ENCODE data around the gene FYB1.
"Not testable (repeated sequence)": the region's sequence is repeated elsewhere in the genome, so short reads cannot be mapped to it uniquely, and the experiment has no call there.

The FYB1 gene

GRCh38 chr5:39225405-39226099, 6.2 kb upstream of the FYB1 start:
- DNase-seq, result no peak

- no peak for DNase-seq
These were observed 4.9 kb upstream of the FYB1 start for GRCh38 chr5:39224196-39224761.

- no peak for DNase-seq
These were observed 4.3 kb upstream of the FYB1 start for GRCh38 chr5:39223565-39224156.

- not testable (repeated sequence) for DNase-seq
These were observed 2.3 kb upstream of the FYB1 start for GRCh38 chr5:39221671-39222070.

- DNase-seq, result no peak
These were observed 1.1 kb upstream of the FYB1 start for GRCh38 chr5:39220280-39221030.

- no peak for DNase-seq
These were observed 621 bp downstream of the FYB1 start for GRCh38 chr5:39218482-39219402.

- peak; percentile 85 to 88 for DNase-seq
These were observed 1.7 kb downstream of the FYB1 start for GRCh38 chr5:39217365-39218281.

- no peak for DNase-seq
These were observed 2.7 kb downstream of the FYB1 start for GRCh38 chr5:39216631-39217030.

GRCh38 chr5:39215857-39216256, 3.5 kb downstream of the FYB1 start:
- no peak for DNase-seq

GRCh38 chr5:39214912-39215709, 4.3 kb downstream of the FYB1 start:
- no peak for DNase-seq

GRCh38 chr5:39213447-39214207, 5.7 kb downstream of the FYB1 start:
- DNase-seq, result no peak

GRCh38 chr5:39211773-39212172, 7.6 kb downstream of the FYB1 start:
- no peak for DNase-seq

GRCh38 chr5:39209924-39210323, 9.4 kb downstream of the FYB1 start:
- no peak for DNase-seq

GRCh38 chr5:39208471-39208870, 10.9 kb downstream of the FYB1 start:
- DNase-seq, result no peak

GRCh38 chr5:39207345-39208045, 11.9 kb downstream of the FYB1 start:
- DNase-seq, result no peak

- no peak for DNase-seq
These were observed 12.6 kb downstream of the FYB1 start for GRCh38 chr5:39206630-39207321.

GRCh38 chr5:39205550-39205949, 13.8 kb downstream of the FYB1 start:
- DNase-seq, result no peak

- DNase-seq, result no peak
These were observed 15.4 kb downstream of the FYB1 start for GRCh38 chr5:39203951-39204350.

Data from NCI-H2081 (cell line).